ENCODE results near the gene ETV6. TPM values are rescaled to one million over a fixed set of nuclear protein-coding genes. Genes with fewer than 3 reads are reported as not detected.

ETV6 gene
- total RNA-seq, 2 experiments from 2014 or later, result 53.7 to 54.9 TPM

DNA sequence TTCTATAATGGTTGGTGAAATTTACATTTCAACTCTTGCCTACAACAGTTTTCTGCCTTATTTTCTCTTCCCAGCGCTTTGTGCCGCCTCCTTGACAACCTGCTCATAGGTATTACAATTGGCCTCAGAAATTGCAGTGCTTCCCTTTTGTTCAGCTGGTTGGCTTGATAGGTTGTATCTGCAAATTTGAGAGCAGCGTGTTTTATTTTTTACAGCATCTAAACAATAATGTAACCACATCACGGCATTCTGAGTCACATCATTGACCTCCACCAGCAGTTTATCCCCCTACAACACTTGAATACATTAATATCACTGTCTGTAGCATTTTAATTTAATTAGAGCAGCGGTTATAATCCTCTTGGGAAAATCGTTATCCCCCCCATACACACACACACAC is 99.4 kb downstream of the ETV6 start:
- H3K27ac Mint-ChIP-seq, result no peak overlapping the region
- H3K36me3 Mint-ChIP-seq (ENCODE audit: low read depth), result peaks cover 20% of the 10 kb centered on the region
- CTCF ChIA-PET, result no interaction called here
- POLR2A ChIA-PET, result no interaction called here
- H3K4me1 Mint-ChIP-seq, result peaks cover 6% of the 10 kb centered on the region
- no peaks in the 10 kb centered on the region for H3K9me3 Mint-ChIP-seq
- H3K27me3 Mint-ChIP-seq, result no peaks in the 10 kb centered on the region
- H3K4me3 Mint-ChIP-seq, result no peak overlapping the region
- no peak for DNase-seq

DNA sequence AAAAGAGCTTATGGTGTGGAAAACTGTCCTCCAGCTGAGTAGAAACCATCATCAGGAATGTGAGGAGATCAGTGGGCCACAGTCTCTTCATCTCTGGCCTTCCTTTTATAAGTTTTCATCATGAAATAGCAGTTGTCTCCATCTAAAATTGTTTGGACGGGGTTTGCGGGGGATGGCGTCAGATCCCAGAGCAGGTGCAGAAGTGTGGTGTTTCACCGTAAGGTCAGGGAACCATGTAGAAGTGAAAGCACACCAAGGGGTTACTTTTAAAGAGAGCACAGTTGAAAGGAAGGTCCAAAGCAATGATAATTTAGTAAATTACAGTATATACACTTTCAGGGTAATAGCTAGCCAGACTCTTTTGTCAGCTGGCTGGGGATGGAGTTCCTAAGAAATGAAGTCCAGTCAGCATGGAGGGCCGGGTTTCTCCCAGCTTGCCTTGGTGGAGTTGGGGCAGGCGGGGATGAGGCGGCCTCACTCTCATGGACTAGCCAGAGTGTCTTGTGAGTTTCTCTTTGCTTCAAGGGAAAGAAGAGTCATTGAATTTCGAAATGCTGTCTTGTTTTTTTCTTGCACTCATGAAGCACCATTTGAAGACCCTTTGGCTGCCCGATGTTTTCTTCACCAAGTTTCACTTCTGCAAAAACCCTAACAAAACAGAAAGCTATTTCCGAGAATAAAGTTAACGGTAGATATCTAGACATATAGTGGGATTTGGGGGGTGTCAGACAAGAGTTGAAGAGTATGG is 100.6 kb downstream of the ETV6 start:
- ChIA-PET CTCF (no interaction called here), POLR2A (no interaction called here)
- DNase-seq, result no peak
- no peak overlapping the region for H3K27ac Mint-ChIP-seq
- no peaks in the 10 kb centered on the region for H3K27me3 Mint-ChIP-seq
- peaks cover 6% of the 10 kb centered on the region for H3K4me1 Mint-ChIP-seq
- no peaks in the 10 kb centered on the region for H3K9me3 Mint-ChIP-seq
- peaks cover 29% of the 10 kb centered on the region for H3K36me3 Mint-ChIP-seq (ENCODE audit: low read depth)
- no peak overlapping the region for H3K4me3 Mint-ChIP-seq

DNA sequence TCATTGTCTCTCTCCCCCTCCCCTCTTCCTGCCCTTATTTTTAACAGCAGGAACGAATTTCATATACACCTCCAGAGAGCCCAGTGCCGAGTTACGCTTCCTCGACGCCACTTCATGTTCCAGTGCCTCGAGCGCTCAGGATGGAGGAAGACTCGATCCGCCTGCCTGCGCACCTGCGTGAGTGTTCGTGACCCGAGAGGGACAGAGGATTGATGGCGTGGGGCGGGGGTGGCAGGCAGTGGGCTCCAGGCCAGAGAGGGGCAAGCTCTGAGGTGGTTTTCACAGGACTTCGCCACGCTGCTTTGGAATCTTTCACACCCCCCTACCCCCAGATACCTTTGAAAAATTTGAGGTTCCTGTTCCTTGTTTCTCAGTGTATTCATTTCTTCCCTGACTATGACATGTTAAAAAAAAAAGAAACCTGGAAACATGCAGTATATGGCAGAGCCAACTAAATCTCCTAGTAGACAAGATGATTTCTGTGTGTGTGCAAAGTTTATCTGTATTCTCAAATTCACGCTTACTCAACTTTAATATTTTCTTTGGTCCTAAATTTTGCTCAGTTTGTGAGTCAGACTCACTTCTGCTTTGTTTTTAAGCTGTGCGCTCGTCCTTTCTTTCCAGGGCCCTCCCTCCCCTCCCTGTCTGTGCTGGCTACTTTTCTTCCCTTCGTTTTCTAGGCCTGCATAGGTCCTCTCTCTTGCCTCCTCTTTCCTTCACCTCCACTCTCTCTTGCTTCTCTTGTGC is 103.1 kb downstream of the ETV6 start:
- H3K9me3 Mint-ChIP-seq, result no peaks in the 10 kb centered on the region
- no peak overlapping the region for H3K27ac Mint-ChIP-seq
- H3K27me3 Mint-ChIP-seq, result no peaks in the 10 kb centered on the region
- peaks cover 5% of the 10 kb centered on the region for H3K4me1 Mint-ChIP-seq
- no peak overlapping the region for H3K4me3 Mint-ChIP-seq
- no peak for DNase-seq
- peaks cover 36% of the 10 kb centered on the region for H3K36me3 Mint-ChIP-seq (ENCODE audit: low read depth)
- ChIA-PET POLR2A (no interaction called here), CTCF (interaction anchor here (1.5 kb wide), 1 partner anchor 281 kb away, joined by 4 read pairs; no protein-coding TSS in a partner anchor)

DNA sequence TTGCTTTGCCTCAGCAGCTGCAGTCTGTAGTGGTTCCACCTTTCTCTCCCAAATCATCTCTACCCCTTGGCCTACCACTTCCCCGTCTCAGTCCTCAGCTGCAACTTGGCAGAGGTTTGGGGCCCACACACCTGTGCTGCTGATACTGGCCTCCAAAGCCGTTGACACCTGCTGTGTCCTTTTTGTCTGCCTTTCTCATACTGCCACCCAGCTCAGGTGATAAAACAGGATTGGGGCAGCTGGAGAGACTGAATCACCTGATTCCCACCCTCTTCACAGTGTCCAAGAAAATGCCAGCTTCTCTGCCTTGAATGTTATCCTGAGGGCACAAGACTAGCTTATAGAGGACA is 103.7 kb downstream of the ETV6 start:
- Mint-ChIP-seq H3K4me3 (no peak overlapping the region), H3K36me3 (ENCODE audit: low read depth) (peaks cover 36% of the 10 kb centered on the region), H3K9me3 (no peaks in the 10 kb centered on the region), H3K27ac (no peak overlapping the region), H3K4me1 (peaks cover 5% of the 10 kb centered on the region), H3K27me3 (no peaks in the 10 kb centered on the region)
- DNase-seq, result no peak
- ChIA-PET CTCF (no interaction called here), POLR2A (no interaction called here)

DNA sequence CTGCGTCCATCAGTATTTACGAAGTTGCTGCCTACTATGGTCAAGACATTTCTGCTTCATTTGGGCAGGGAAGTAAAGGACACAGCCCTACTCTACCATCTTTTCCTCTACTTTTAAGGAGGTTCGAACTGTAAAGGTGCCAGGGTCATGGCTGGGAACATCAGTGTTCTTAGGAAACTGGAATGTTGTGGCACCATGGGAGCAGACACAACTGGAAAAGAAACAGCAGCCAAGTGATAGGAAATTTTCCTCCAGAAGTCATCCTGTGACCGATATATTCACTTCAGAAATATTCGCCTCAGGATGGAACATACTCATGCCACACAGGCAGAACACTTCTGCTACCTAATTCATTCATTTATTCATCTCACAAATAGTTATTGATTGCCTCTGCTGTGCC is 104.4 kb downstream of the ETV6 start:
- H3K36me3 Mint-ChIP-seq (ENCODE audit: low read depth), result peaks cover 38% of the 10 kb centered on the region
- DNase-seq, result no peak
- peaks cover 8% of the 10 kb centered on the region for H3K4me1 Mint-ChIP-seq
- CTCF ChIA-PET, result interaction anchor here (2.6 kb wide), 1 partner anchor 27 kb away, joined by 6 read pairs; no protein-coding TSS in a partner anchor
- H3K27me3 Mint-ChIP-seq, result no peaks in the 10 kb centered on the region
- POLR2A ChIA-PET, result no interaction called here
- no peak overlapping the region for H3K4me3 Mint-ChIP-seq
- no peak overlapping the region for H3K27ac Mint-ChIP-seq
- no peaks in the 10 kb centered on the region for H3K9me3 Mint-ChIP-seq

DNA sequence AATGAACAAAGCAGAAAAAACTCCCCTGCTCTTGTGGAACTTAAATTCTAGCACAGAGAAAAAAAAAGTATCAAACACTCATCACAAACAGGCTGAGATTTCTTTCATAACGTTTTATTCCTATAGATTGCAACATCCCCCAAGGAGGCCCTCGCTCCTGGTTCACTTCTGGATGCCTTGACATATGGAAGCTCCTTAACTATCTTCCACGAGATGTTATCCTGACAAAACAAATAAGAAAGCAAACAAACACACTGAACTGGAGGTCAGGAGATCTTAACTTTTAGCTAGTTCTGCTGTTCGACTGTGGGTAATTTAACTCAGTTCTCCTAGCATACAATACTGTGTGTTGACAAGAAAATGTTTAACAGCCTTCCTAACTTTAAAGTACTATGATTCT is 104.8 kb downstream of the ETV6 start:
- H3K9me3 Mint-ChIP-seq, result no peaks in the 10 kb centered on the region
- peaks cover 10% of the 10 kb centered on the region for H3K4me1 Mint-ChIP-seq
- peaks cover 38% of the 10 kb centered on the region for H3K36me3 Mint-ChIP-seq (ENCODE audit: low read depth)
- H3K4me3 Mint-ChIP-seq, result no peak overlapping the region
- DNase-seq, result no peak
- H3K27me3 Mint-ChIP-seq, result no peaks in the 10 kb centered on the region
- CTCF ChIA-PET, result interaction anchor here (2.6 kb wide), 1 partner anchor 27 kb away, joined by 6 read pairs; no protein-coding TSS in a partner anchor
- POLR2A ChIA-PET, result no interaction called here
- H3K27ac Mint-ChIP-seq, result no peak overlapping the region

DNA sequence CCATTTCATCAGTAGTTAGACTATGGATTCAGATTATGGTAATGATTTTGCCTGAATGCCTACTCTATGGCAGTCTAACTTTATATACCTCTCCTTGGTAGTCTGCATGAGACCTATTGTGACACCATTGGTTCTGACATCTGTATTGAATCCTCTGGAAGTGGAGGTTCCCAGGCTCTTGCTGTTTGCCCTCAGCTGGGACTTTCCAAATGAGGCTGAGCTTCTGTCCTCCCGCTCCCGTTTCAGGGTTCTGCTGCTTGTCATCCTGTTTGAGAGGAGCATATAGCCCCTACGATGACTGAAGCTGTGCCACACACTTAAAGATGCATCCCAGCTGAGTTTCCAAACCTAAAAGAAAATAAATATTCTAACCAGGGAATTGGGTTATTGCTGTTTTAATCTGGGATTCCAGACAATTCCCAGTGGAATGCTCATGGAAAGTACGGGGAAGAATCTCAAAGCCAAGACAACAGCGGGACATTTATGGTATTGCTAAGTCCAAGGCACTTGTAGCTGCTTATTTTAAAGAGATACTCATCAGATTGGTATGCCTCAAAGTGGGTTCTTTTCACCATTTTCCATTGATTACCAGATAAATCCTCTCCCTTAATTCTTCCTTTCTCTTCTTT is 105.9 kb downstream of the ETV6 start:
- H3K4me1 Mint-ChIP-seq, result peaks cover 9% of the 10 kb centered on the region
- no peak overlapping the region for H3K4me3 Mint-ChIP-seq
- ChIA-PET POLR2A (no interaction called here), CTCF (interaction anchor here (2.6 kb wide), 1 partner anchor 28 kb away, joined by 6 read pairs; no protein-coding TSS in a partner anchor)
- no peak overlapping the region for H3K27ac Mint-ChIP-seq
- no peaks in the 10 kb centered on the region for H3K27me3 Mint-ChIP-seq
- no peak for DNase-seq
- H3K9me3 Mint-ChIP-seq, result no peaks in the 10 kb centered on the region
- peaks cover 46% of the 10 kb centered on the region for H3K36me3 Mint-ChIP-seq (ENCODE audit: low read depth)

DNA sequence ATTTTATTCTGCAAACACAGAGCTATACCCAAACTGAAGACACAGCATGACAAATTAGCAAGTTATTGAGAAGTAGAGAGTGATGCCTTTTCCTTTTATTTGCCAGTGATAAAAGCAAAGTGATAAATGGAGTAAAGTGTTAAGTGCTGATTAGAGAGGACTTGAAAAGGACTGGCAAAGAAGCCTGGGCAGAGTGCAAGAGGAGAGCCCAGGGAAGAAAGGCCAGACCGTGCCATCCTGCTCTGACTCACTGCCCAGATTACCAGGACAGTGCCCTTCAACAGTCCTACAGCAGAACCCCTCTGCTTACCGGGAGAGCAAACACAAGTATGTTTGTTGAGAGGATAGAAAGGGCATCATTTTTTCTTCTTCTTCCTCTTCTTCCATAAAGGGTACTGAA is 106.5 kb downstream of the ETV6 start:
- H3K36me3 Mint-ChIP-seq (ENCODE audit: low read depth), result peaks cover 46% of the 10 kb centered on the region
- H3K4me1 Mint-ChIP-seq, result peaks cover 9% of the 10 kb centered on the region
- DNase-seq, result no peak
- H3K4me3 Mint-ChIP-seq, result no peak overlapping the region
- H3K27me3 Mint-ChIP-seq, result no peaks in the 10 kb centered on the region
- H3K27ac Mint-ChIP-seq, result no peak overlapping the region
- H3K9me3 Mint-ChIP-seq, result no peaks in the 10 kb centered on the region
- CTCF ChIA-PET, result interaction anchor here (2.6 kb wide), 1 partner anchor 29 kb away, joined by 6 read pairs; no protein-coding TSS in a partner anchor
- POLR2A ChIA-PET, result no interaction called here

DNA sequence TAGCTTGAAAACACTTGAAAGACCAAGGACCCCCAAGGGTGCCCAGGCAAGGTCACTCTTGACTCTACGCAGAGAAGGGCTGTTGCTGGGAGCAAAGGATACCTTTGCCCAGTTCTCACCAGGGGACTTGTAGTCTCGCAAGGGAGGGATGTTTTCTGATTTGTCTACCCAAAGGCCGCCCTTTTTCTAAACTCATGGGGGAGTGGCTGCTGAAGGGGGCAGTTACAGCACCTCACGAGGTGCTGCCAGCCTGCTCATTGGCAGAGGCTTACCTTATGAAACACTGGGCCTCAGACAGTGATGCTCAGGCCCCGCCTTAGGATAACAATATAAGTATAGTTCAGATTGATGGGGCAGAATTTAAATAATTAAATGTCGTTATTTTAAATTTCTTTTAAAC is 107.0 kb downstream of the ETV6 start:
- Mint-ChIP-seq H3K27ac (no peak overlapping the region), H3K4me1 (peaks cover 11% of the 10 kb centered on the region), H3K4me3 (no peak overlapping the region), H3K27me3 (no peaks in the 10 kb centered on the region), H3K9me3 (no peaks in the 10 kb centered on the region), H3K36me3 (ENCODE audit: low read depth) (peaks cover 45% of the 10 kb centered on the region)
- ChIA-PET POLR2A (no interaction called here), CTCF (no interaction called here)
- DNase-seq, result no peak

DNA sequence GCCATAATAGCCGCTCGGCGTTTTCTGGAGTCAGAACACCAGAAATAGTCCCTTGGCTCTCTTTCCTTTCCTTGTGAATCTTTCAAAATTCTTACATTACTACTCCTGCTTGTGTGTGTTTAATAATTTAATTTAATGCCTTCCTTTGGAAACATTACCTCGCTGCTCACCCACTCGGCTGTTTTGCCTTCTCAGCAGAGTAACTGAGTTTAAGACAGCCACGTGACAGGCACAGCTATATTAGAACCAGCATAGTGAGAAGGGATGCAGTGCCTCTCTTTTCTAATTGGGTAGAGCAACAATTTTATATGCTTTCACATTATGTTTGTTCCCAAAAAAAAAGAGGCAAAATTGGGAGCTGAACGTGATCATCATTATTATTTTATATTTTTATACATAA is 107.6 kb downstream of the ETV6 start:
- Mint-ChIP-seq H3K27me3 (no peaks in the 10 kb centered on the region), H3K36me3 (ENCODE audit: low read depth) (peaks cover 42% of the 10 kb centered on the region), H3K4me1 (peaks cover 16% of the 10 kb centered on the region), H3K27ac (no peak overlapping the region), H3K9me3 (no peaks in the 10 kb centered on the region), H3K4me3 (no peak overlapping the region)
- POLR2A ChIA-PET, result no interaction called here
- CTCF ChIA-PET, result no interaction called here
- no peak for DNase-seq

DNA sequence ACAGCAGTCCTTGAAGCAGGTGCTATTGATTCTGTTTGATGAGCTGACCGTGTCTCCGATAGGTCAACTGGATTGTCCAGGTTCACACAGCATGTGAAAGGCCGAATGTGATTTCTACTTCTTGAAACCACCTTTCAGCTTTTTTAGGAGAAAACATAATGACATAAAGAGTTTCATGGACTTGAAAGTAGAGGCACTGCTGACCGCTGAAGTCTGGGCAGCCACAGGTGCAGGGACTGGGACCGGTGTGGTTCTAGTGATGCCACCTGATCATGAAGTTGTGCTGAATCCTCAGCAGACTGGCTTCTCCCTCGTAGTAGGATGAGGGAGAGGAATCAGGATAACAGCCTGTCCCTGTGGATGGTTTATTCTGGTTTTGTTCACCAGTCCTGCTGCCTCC is 108.1 kb downstream of the ETV6 start:
- Mint-ChIP-seq H3K27me3 (no peaks in the 10 kb centered on the region), H3K4me3 (no peak overlapping the region), H3K9me3 (no peaks in the 10 kb centered on the region), H3K36me3 (ENCODE audit: low read depth) (peaks cover 42% of the 10 kb centered on the region), H3K27ac (no peak overlapping the region), H3K4me1 (peaks cover 21% of the 10 kb centered on the region)
- ChIA-PET POLR2A (no interaction called here), CTCF (no interaction called here)
- DNase-seq, result no peak

DNA sequence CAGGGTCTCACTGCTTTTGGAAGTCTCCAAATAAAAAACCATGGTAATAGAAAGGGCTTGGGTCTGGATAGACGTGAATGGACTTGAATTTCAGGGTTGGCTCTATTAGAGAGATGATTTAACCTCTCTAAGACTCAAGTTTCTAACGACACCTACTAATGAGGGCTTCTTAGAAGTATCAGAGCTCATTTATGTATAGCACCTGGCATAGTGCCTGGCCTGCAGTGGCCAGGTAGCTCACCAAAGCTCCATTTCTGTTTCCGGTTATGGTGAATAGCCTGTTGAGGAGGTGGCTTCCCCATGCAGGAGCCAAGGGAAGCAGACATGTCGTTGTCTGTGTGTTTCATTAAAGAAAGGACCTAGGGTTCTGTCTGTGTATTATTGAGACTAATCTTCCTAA is 108.6 kb downstream of the ETV6 start:
- H3K4me3 Mint-ChIP-seq, result no peak overlapping the region
- ChIA-PET POLR2A (interaction anchor here (1.4 kb wide), 1 partner anchor 14 kb away, joined by 4 read pairs; no protein-coding TSS in a partner anchor), CTCF (no interaction called here)
- DNase-seq, result no peak
- H3K4me1 Mint-ChIP-seq, result peaks cover 25% of the 10 kb centered on the region
- H3K9me3 Mint-ChIP-seq, result no peaks in the 10 kb centered on the region
- no peak overlapping the region for H3K27ac Mint-ChIP-seq
- H3K27me3 Mint-ChIP-seq, result no peaks in the 10 kb centered on the region
- peaks cover 40% of the 10 kb centered on the region for H3K36me3 Mint-ChIP-seq (ENCODE audit: low read depth)
